ENCODE results near the gene VSIR.

DNA sequence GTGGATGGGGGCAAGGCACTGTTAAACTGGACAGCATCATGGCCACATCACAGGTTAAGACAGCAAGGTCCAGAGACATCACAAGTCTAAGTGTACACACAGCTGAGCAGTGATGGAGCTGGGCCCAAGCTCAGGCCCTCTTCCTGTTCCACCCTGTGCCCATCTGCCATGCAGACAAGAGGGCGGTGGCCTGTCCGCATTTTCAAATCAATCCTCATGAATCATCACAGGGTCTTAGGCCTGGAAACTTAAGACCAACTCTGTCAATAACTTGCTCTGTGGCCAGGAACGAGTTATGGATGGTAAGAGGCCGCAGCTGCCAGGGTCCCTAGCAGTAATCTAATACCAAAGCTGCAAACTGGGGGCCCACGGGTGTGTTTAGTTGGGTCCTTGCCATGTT lies 56.9 kb downstream of the VSIR start:
- TF ChIP-seq, protein P1, sequence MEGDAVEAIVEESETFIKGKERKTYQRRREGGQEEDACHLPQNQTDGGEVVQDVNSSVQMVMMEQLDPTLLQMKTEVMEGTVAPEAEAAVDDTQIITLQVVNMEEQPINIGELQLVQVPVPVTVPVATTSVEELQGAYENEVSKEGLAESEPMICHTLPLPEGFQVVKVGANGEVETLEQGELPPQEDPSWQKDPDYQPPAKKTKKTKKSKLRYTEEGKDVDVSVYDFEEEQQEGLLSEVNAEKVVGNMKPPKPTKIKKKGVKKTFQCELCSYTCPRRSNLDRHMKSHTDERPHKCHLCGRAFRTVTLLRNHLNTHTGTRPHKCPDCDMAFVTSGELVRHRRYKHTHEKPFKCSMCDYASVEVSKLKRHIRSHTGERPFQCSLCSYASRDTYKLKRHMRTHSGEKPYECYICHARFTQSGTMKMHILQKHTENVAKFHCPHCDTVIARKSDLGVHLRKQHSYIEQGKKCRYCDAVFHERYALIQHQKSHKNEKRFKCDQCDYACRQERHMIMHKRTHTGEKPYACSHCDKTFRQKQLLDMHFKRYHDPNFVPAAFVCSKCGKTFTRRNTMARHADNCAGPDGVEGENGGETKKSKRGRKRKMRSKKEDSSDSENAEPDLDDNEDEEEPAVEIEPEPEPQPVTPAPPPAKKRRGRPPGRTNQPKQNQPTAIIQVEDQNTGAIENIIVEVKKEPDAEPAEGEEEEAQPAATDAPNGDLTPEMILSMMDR (IDR thresholded peaks at IDR 0.05; ENCODE audit: insufficient read depth, low read depth, low read length): no peak
- no peak for TF ChIP-seq EZH2 (IDR thresholded peaks at IDR 0.05; ENCODE audit: insufficient read depth, low read length)

Measured in astrocyte (in vitro differentiated cells and primary cell).